Dedifferentiated amniotic fluid mesenchymal stem cell (primary cell): ENCODE results near the gene NAAA.
"Not testable (repeated sequence)": the region's sequence is repeated elsewhere in the genome, so short reads cannot be mapped to it uniquely, and the experiment has no call there.

Source experiments
- DNase-seq: peaks from one replicate; pipeline ENCODE4 v3.0.0-alpha.2; 2016; ENCODE audit errors: extremely low spot score

The NAAA gene

DNA sequence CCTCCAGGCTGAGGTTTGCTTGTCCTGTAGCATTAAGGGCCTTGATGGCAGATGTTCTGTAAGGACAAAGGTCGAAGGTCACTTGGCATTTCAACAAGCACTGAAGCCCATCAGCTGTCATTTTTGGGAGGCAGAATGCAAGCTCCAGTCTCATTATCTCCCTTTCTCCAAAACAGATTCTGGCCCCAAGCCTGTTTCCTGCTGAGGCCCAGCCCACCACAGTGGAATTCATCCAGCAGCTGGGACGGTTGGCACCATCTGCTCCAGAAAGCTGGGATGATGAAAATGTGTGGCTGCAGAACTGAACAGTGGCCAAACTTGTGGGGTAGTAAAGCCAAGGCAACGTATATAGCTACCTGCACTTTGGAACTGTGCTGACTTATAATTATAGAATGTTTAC, 20.9 kb downstream of the NAAA start:
- no peak for DNase-seq

DNA sequence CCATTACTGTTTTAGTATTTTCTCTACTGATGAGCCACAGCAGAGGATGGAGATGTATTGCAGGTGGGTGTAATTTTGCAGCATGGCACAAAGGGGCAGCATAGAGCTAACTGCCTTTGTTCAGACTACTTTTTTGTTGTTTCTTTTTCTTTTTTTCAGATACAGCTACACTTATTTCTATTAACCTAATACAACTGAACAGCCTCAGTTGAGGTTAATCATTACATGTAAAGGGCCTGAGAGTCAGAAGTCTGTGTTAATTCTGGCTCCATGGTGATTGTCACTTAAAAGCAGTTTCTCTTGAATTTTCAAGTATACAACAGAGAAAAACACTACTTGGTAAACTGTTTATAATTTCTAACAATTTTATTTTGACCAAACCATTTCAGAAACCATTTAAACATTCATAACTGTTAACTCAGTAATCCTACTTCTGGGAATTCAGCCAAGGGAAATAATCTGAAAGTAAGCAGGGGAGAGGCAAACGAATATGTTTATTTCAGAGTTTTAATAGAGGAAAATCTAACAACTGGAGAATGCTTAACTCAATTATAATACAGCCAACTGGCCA, 24.6 kb downstream of the NAAA start:
- DNase-seq = peak; percentile 69

DNA sequence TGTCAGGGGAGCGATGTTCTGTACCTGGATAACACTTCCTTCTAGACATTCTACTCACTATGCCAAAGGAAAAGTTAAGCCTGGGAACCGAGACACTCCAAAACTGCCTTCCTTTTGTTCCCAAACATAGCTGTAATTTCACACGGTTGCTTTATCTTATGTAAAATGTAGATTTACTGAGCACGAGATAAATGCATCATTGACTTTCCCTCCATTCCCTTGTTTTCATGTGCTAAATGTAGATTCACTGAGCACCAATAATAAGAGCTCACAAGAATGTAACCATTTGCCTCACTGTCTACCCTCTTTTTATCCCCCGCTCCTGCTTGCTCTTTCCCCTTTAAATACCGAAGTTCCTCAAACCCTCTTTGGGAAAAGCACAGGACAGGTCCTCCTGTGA, 27.8 kb downstream of the NAAA start:
- no peak for DNase-seq

DNA sequence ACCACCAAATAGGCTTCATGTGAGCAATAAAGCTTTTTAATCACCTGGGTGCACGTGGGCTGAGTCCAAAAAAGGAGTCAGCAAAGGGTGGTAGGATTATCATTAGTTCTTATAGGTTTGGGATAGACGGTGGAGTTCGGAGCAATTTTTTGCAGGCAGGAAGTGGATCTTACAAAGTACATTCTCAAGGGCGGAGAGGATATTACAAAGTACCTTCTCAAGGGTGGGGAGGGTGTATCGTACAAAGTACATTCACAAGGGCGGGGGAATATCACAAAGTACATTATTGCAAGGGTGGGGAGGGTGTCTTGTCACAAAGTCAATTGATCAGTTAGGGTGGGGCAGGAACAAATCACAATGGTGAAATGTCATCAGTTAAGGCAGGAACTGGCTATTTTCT, 30.0 kb downstream of the NAAA start:
- not testable (repeated sequence) for DNase-seq

DNA sequence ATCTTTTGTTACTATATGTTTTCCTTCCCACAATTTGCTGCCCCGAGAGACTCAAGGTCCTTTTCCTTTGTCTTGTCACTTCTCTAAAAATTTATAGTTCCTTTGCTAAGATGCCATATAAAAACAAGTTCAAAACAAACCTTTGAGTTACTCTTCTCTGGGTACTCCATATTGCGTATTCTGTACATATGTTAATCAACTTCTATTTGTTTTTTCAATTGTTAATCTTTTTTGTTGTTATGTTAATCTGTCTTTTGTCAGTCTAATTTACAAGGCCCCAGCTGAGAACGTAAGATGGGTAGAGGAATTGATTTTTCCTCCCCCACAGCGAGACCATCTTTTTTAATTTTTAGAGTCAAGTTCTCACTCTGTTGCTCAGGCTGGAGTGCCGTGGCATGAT, 31.4 kb downstream of the NAAA start:
- no peak for DNase-seq

DNA sequence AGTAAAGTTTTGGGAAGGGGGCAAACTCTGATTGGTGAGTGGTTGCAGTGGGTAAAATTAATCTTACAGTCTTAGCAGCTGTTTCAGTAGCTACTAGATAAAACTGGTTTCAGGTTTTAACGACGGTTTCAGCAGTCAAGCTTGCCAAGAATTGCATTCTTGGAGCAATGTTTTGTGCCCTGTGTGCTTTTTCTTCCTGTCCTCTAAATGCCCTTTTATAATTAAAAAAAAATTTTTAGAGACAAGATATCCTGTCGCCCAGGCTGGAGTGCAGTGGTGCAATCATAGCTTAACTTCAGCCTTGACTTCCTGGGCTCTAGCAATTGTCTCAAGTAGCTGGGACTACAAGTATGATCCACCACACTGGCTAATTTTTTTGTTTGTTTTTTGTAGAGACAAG, 32.3 kb downstream of the NAAA start:
- no peak for DNase-seq

DNA sequence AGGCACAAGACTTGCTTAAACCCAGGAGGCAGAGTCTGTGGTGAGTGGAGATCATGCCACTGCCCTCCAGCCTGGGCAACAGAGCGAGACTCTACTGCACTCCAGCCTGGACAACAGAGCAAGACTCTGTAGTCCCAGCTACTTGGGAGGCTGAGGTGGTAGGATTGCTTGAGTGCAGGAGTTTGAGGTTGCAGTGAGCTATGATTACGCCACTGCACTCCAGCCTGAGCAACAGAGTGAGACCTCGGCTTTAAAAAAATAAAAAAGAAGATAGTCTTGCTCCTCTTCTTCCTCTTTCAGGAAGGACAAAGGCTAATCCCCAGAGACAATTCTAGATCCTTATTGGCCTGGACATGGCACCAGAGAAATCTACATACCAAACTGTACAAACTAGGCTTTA, 32.8 kb downstream of the NAAA start:
- no peak for DNase-seq

DNA sequence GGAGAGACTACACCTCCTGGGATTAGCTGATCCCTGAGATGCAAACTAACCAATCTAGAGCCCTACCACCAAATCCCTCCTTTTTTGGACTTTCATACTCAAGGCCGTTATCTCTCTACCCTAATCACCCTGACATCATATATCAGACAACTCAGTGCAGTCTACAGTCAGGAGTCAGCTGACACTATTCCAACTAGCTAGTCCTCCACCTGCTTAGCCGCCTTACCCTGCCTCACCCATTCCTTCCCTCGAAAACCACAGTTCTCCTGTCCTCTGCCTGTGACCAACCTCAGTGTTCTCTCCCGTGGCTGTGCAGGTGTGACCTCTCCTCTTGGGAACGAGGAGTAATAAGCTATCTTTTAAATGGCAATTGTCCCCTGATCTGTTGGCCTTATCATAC, 36.7 kb downstream of the NAAA start:
- DNase-seq = no peak

DNA sequence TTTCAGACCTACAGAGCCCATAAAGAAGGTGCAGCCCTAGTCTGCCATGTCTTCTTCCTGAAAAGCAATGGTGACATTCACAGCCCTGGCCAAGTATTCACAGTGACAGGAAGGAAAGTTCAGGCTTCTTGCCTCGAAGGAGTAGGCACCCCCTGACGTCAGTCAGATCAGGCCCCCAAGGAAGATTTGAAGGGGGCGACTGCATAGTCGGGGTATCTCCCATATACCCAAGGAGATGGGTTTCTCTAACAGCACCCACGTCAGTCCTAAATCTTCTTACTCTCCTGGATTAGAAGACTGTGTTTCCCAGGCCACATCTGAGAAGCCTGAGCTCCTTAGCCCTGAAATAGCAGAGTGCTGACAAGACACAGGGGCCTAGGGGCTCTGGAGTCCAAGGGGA, 38.5 kb downstream of the NAAA start, which contains the start of gene PPEF2:
PPEF2 (minus strand) TSS at position 101 of the 400 bp plus-strand sequence. CDS start 6,127 bp downstream, outside the sequence.
- no peak for DNase-seq

DNA sequence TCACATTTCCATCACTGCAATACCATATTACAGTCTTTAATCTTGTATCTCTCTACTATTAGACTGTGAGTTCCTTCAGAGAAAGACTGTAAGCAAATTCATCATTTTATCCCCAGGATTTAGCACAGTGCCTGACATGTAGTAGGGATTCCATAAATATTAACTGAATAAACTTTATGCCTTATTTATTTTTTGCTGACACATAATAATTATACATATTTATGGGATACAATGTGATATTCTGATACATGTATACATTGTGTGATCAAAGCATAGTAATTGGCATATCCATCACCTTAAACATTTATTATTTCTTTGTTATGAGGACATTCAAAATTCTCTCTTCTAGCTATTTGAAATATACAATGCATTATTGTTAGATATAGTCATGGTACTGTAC, 42.3 kb downstream of the NAAA start:
- DNase-seq = no peak

DNA sequence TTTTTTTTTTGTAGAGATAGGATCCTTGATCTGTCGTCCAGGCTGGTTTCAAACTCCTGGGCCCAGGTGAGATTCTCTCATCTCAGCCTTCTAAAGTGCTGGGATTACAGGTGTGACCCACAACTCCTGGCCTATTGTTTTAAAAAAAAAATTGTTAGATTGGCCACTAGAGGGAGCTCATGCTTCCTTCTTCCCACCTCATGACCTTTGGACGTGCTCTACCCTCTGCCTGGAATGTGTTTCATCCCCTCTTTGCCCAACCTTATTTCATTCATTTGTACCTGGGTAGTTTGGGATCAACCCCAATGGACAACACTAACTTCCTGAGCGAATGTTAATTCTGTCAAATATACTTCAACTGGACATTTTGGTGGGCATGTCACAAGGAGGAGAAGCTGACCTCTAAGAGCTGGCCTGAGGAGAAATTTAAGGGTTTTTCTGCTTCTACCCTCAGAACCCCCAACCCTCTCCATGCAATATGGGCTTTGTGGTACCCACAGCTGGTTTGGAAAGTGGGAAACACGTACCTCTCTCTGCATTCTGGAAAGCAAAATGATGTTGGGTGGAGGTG, 45.0 kb downstream of the NAAA start:
- no peak for DNase-seq

DNA sequence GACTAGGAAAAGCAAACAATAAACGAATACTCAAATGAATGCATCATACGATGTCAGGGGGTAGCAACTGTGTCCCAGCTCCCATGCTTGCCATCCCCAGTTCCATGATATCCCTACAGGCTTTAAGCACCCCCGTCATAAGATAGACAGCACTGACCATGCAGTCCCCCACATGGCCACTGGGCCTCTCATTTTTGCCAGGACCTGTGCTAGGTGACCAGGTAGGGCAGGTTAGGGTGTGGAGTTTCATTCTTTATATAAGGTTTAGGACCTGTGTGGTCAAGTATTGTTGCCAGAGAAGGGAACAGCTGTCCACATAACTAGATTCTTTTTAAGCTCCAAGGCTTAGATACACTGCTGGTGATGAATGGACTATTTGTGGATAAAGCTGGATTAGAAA, 48.3 kb downstream of the NAAA start:
- DNase-seq = no peak

DNA sequence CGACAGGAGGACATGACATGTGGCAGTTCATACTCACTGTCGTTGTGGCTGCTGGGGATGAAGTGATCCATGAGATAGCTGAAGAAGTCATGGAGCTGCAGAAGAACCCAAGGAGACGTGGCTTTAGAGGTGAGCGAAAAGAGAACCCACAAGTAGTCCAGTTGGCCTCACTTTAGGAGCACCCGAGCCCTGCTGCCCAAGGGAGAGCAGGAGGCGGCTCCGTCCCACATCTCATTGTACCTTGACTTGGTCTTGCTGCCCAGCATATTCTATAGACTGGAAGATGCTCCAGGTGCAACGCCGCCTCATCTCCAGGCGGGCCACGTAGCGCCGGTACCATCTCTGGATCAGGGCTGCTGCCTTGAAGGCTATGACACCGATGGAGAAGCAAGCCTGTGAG, 49.2 kb downstream of the NAAA start:
- DNase-seq = no peak

DNA sequence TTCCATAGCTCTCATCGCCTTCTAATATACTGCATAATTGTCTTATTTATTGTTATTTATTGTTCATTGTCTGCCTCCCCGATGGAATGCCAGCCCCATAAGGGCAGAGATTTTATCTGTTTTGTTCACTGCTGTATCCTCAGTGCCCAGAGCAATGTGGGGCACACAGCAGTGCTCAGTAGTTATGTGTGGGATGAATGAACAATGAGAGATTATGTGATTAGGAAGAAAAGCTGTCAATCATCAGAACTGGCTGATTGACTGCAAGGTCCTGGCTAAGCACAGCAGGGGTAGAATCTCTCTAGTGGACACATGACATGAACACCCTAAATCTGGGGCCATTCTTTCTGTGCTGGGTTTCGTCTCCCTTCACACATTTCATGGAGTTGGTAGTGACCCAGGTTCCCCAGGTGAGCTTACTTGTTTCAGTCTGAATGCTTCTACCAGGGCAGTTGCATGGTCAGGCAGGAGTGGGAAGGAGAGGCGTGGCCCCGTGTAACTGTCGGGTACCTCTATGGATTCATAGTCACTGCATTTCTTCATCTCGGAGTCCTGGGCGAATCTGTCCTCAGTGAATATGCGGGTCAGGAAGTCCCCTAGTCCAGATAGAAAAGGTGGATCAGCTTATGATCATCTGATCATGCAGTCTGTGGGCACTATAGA, 51.1 kb downstream of the NAAA start:
- no peak for DNase-seq

DNA sequence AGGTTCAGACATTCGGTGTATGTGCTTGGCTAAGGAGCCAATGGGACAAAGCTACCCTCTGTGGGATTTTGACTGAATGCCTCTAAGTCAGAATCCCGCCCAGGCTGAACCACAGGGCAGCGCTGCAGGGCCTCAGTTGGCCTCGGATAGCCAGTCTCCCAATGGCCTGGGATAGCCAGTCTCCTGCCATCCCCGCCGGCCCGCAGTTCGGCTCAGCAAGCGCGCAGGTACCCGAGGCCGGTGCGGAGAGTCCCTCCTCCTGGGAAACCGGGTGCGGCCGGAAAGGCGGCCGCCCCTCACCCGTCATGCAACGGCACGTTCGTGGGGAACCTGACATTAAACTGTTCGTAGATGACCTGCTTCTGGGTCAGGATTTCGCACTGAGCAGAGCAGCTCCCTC, 54.7 kb downstream of the NAAA start:
- no peak for DNase-seq

DNA sequence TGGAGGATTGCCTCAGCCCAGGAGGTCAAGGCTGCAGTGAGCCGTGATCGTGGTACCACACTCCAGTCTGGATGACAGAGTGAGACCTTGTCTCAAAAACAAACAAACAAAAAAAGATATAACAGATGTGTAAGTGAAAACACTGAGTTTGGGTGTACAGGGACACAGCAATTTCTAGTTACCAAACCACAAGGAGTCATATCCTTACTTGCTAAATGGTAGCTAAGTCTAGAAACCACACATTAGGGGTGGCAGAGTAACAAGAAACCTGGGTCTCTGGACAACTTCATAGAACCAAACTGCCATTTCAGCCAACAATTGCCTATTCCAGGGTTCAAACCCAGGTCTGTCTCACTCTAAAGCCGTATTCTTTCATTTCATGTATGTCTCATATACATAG, 59.3 kb downstream of the NAAA start:
- DNase-seq = no peak

DNA sequence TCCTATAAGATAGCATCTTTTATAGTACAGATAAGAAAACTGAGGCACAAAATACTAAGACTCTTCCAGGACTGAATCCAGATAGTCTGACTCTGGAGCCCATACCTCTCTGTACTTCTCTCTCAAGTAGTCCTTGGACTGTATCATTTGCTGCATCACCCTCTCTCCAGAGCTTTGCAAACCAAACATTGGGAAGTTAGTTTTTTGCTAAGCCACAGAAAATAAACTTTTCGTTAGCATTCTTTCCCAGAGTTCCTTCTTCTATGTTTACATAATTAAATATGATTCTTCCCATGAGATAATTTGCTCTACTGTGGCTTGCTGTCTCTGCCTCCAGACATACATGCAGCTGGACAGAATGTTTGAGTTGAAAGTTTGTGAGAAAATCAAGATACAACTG, 60.5 kb downstream of the NAAA start:
- DNase-seq = peak; percentile 15

DNA sequence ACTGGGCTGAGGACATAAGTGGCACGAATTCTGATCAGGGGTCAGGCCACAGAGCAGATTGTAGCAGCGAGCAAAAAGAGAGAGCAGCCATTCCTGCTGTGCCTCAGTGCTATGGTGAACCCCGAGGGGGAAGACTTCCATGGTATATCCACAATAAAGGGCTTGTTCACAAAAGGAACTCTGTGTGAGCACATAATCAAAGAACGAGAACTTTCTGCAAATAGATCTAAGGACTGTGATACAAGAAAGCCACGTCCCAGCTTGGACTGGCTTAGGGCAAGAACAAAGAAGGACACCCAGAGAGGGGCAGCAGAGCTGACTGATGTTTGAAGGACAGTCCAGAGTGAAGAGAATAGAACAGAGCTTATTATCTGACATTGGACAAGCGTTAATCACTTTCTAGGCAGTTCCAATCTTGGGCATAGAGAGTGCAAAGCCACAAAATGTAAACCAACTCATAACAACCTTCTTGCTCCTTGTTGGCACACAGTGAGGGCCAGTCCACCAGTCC, 62.5 kb downstream of the NAAA start:
- DNase-seq = no peak

DNA sequence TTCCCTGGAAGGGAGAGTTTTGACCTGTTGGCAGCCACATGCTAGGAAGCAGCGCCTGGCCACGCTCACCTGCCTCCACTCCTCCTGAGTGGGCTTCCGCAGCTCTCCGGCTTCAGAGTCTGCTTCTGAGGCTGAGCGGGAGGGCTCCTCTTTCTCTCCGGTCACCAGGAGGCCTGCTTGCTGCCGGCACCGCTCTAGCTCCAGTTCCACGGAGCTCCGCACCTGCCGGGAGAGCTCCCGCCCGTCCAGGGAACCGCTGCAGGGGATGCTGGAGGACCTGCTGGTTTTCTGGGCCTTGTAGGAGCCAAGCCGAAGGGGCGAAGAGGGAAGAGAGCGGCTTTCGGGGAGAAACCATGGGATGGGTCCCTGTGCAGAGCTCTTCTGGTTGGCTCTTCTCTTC, 64.6 kb downstream of the NAAA start:
- no peak for DNase-seq

DNA sequence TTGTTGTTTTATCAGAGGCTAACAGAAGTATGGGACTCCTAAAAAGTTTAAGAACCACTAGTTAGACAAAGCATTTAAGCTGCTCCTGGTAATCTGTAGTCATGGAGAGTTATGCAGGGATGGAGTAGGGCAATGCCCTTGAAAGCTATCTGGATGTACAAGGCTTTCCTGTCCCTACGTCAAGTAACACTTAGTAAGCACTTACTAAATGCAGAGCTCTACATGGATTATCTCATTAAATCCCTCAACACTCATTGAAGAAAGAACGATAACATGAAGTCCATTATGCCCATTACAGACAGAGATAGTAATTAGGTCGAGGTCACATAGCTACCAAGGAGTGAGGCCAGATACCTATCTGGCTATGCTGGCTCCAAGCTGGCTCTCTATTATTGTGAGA, 71.7 kb downstream of the NAAA start:
- no peak for DNase-seq

DNA sequence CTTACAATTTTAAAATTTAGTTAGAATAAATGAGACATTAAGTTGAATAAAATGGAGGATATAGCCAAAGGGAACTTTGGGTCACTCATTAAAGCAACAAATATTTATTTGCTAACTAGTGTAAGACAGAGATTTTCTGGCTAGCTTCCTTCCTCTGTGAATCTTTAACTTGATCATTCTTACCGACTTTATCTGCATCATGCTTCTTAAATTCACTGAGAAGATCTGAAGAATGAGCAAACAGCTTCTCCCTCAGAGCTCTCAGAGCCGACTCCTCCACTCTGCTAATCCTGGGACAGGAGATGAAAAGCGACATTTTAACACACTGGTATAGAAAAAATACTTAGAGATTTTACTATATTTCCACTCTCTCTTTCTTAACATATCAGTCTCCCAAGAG, 73.7 kb downstream of the NAAA start:
- DNase-seq = no peak
